H1 (cell line): Measurements from ENCODE around the gene PCYT2.

Source experiments
- CTCF ChIP-seq, 3 experiments: IDR thresholded peaks; 1 replicate in 2 of 3; 2 replicates in 1 of 3; pipeline versions ENCODE4 v1.5.1 to v1.6.1; 2011; ENCODE audit warnings: low read length in 3 of 3, mild to moderate bottlenecking in 3 of 3, inconsistent platforms in 2 of 3, low read depth in 1 of 3, moderate library complexity in 1 of 3; ENCODE audit not compliant: insufficient read depth in 1 of 3; ENCODE audit errors: control extremely low read depth in 1 of 3
- EZH2 ChIP-seq: fragments of 200-600 bp; sonication (generic); IDR thresholded peaks from 2 replicates; pipeline ENCODE4 v1.7.1; 2012; ENCODE audit warnings: low read depth, mild to moderate bottlenecking, moderate library complexity, low read length, inconsistent platforms; ENCODE audit not compliant: severe bottlenecking

DNA sequence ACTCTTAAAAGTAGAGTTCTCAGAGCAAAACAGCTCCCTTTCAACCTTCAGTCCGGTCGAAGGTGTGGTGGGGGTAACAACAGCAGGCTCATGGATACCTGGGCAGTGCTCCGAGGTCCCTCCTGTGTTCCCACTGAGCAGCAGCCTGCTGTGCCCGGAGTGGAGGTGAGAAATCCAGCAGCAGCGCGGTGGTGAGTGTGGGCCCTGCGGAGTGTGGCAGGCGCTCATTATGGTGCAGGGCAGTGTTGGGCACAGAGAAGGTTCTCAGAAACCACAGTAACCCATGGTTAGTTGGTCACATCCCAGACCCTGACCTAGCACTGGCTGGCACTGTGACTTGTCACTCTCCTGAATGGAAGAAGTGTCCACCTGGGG, 45.9 kb downstream of the PCYT2 start:
- TF ChIP-seq CTCF (IDR thresholded peaks at IDR 0.05; ENCODE audit: control extremely low read depth in 1 of 3, insufficient read depth in 1 of 3, low read depth in 1 of 3, low read length in 3 of 3) (no peak), EZH2 (no peak)
